Muscle layer of colon (tissue), 2 donors: ENCODE data around the gene C4orf54.

Source experiments
- H3K27ac ChIP-seq: one replicate; pipeline ENCODE4 v1.7.0; 2013; ENCODE audit warnings: low read depth, mild to moderate bottlenecking, low read length, moderate library complexity
- H3K27me3 ChIP-seq, 2 donors: one replicate each; pipeline ENCODE4 v1.7.0; 2013; ENCODE audit warnings: low read length in 2 of 2, mild to moderate bottlenecking in 2 of 2; ENCODE audit not compliant: insufficient read depth in 2 of 2, control insufficient read depth in 1 of 2
- H3K36me3 ChIP-seq: one replicate; pipeline ENCODE4 v1.7.0; 2013; ENCODE audit warnings: mild to moderate bottlenecking, low read length; ENCODE audit not compliant: insufficient read depth
- H3K4me1 ChIP-seq: one replicate; pipeline ENCODE4 v1.7.0; 2013; ENCODE audit warnings: mild to moderate bottlenecking, low read length; ENCODE audit not compliant: insufficient read depth
- H3K4me3 ChIP-seq, 2 donors: one replicate each; pipeline ENCODE4 v1.7.0; 2013; ENCODE audit warnings: low read length in 2 of 2, low read depth in 1 of 2, mild to moderate bottlenecking in 1 of 2, moderate library complexity in 1 of 2
- H3K9ac ChIP-seq: one replicate; pipeline ENCODE4 v1.7.0; 2013; ENCODE audit warnings: low read length
- H3K9me3 ChIP-seq: one replicate; pipeline ENCODE4 v1.7.0; 2013; ENCODE audit warnings: mild to moderate bottlenecking, low read length
- donor health status: abdominal sarcoma.
- donor health status: Adenocarcinoma of cecum.

Gene C4orf54

DNA sequence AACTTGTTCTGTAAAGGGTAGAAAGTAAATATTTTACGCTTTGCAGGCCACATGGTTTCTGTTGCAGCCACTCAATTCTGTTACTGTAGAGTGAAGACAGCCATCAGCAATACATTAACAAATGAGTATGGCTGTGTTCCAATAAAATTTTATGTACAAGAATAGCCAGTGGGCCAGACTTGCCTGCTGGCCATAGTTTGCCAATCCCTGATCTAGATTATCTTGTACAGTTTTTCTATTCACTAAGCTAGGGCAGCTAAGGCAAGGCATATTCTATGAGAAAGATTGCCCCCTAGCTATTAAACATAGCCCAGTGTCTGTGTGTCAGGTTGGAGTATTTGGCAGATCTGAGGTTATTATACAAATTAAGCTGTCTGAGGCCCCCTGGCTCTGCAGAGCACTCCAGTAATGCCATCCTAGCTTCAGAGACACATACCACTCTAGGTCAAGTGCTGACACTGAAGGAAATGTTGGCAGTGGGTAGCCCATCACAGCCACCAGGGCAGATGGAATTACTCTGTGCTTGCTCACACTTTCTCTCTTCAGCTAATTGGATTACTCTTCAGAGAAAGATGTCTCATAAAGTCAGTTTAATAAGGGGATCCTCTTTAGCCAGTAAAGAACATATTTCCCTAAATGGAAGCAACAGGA lies 42.3 kb downstream of the C4orf54 start:
- Histone ChIP-seq H3K9me3 (no peaks in the 10 kb centered on the region), H3K36me3 (no peaks in the 10 kb centered on the region), H3K27me3 (no peaks in the 10 kb centered on the region), H3K9ac (no peak overlapping the region), H3K4me1 (peaks cover 19% of the 10 kb centered on the region), H3K27ac (no peak overlapping the region), H3K4me3 (no peak overlapping the region)

GRCh38 chr4:99614491-99614890 lies 43.1 kb downstream of the C4orf54 start:
- Histone ChIP-seq H3K27me3 (no peaks in the 10 kb centered on the region), H3K9ac (no peak overlapping the region), H3K4me1 (peaks cover 19% of the 10 kb centered on the region), H3K36me3 (no peaks in the 10 kb centered on the region), H3K9me3 (no peaks in the 10 kb centered on the region), H3K27ac (no peak overlapping the region), H3K4me3 (no peak overlapping the region)

- H3K9me3 ChIP-seq: no peaks in the 10 kb centered on the region
- H3K9ac ChIP-seq: no peak overlapping the region
- H3K27me3 ChIP-seq: no peaks in the 10 kb centered on the region
- H3K4me1 ChIP-seq: peaks cover 19% of the 10 kb centered on the region
- no peak overlapping the region for H3K4me3 ChIP-seq
- no peak overlapping the region for H3K27ac ChIP-seq
- no peaks in the 10 kb centered on the region for H3K36me3 ChIP-seq
Observed at GRCh38 chr4:99612704-99613103, 44.9 kb downstream of the C4orf54 start.

GRCh38 chr4:99612281-99612680 lies 45.3 kb downstream of the C4orf54 start:
- H3K9me3 ChIP-seq: no peaks in the 10 kb centered on the region
- no peak overlapping the region for H3K27ac ChIP-seq
- H3K4me1 ChIP-seq: peaks cover 19% of the 10 kb centered on the region
- H3K9ac ChIP-seq: no peak overlapping the region
- H3K4me3 ChIP-seq: no peak overlapping the region
- H3K36me3 ChIP-seq: no peaks in the 10 kb centered on the region
- no peaks in the 10 kb centered on the region for H3K27me3 ChIP-seq

DNA sequence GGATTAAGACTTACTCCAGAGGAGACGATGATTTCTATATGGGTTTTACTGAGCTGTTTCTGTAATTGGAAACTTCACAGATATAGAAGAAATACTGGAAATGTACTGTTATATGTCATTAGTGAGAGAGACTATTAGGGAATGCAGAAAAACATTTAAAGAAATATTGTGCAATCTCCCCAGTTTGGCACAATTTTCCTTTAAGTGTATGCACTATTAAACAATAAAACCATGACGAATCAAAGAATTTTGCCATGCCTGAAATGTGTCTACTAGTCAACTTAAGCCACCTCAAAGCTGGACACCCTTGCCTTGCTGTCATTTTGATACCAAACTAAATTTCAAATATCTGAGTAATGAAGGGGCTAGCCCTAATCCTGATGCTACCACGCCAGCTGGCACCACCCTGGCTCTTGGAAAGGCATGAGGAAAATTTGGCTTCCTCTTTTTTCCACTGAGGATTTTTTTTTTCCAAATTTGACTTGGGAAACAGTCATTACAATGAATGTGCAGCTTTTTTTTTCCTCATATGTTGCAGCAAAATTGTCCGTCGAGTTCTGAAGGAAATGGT lies 46.9 kb downstream of the C4orf54 start:
- no peak overlapping the region for H3K9ac ChIP-seq
- no peak overlapping the region for H3K27ac ChIP-seq
- no peaks in the 10 kb centered on the region for H3K27me3 ChIP-seq
- peaks cover 18% of the 10 kb centered on the region for H3K4me1 ChIP-seq
- no peak overlapping the region for H3K4me3 ChIP-seq
- H3K9me3 ChIP-seq: no peaks in the 10 kb centered on the region
- no peaks in the 10 kb centered on the region for H3K36me3 ChIP-seq

DNA sequence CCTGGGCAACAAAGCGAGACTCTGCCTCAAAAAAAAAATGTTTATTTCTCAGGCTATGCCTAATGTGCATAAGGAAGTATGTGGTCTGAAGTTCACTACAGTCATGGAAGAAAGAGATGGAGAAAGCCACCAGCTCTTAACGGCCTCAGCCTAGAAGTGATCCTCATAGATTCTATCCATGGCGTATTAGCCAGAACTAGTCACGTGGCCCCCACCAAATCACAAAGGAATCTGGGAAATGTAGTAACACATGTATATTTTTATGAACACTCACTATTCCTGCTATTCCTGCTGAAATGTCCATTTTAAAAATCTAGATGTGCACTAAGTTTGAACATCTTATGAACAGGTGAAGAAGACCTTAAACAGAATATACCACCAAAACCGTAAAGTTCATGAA lies 49.2 kb downstream of the C4orf54 start:
- Histone ChIP-seq H3K9me3 (no peaks in the 10 kb centered on the region), H3K27ac (no peak overlapping the region), H3K4me1 (peaks cover 8% of the 10 kb centered on the region), H3K27me3 (no peaks in the 10 kb centered on the region), H3K9ac (no peak overlapping the region), H3K4me3 (no peak overlapping the region), H3K36me3 (no peaks in the 10 kb centered on the region)
